Stimulated activated CD8-positive, alpha-beta memory T cell treated with anti-CD3 and anti-CD28 coated beads, Interleukin-15, amount 100 ng/mL, for 24 hours (primary cell): ENCODE measurements around the gene SPAG9.
"Not testable (repeated sequence)": the region's sequence is repeated elsewhere in the genome, so short reads cannot be mapped to it uniquely, and the experiment has no call there.

ENCODE experiments used
- DNase-seq: peaks from one replicate; pipeline ENCODE4 v3.0.0-alpha.2; 2020; ENCODE audit warnings: low read depth

The SPAG9 gene

DNA sequence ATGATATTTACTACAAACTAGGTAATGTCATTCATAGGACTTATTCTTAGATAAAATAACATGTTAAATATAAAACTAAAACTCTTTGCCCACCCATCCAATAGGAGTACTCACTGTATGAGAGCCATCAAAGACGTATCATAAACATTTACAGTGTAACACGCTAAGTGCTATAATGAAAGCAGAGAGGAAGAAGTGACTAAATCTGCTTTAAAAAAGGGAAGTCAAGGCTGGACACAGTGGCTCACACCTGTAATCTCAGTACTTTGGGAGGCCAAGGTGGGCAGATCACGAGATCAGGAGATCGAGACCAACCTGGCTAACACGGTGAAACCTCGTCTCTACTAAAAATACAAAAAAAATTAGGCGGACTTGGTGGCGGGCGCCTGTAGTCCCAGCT, 32.4 kb downstream of the SPAG9 start:
- DNase-seq = no peak

DNA sequence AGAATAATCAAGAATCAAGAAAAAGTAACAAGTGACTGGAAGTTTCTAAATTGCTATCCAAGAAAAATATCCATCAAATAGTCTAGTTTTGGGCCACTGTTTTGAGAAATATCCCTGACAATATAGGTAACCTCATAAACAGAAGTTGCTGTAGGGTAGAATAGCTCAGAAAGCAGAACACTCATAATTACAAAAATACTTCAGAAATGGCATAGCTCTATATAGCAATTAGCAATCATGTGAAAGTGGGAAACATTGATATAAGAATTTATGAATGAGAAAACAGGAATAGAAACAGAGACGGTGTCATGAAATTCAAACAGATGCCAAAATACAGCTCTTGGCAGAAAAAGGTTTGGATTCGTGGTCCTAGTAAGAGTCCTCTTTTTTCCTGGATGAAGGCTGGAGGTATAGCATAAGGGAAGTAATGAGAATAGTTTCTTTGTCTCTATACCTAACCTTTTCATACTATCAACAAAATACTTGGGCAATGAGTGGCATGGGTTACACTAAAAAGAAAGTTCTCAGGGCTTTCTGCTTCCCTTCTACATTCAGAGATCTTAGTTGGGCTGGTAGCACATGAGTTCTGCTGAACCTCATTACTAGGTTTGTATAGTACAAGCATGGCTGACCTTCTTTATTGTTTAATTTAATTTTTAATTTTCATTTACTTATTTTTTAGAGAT, 33.5 kb downstream of the SPAG9 start:
- no peak for DNase-seq

DNA sequence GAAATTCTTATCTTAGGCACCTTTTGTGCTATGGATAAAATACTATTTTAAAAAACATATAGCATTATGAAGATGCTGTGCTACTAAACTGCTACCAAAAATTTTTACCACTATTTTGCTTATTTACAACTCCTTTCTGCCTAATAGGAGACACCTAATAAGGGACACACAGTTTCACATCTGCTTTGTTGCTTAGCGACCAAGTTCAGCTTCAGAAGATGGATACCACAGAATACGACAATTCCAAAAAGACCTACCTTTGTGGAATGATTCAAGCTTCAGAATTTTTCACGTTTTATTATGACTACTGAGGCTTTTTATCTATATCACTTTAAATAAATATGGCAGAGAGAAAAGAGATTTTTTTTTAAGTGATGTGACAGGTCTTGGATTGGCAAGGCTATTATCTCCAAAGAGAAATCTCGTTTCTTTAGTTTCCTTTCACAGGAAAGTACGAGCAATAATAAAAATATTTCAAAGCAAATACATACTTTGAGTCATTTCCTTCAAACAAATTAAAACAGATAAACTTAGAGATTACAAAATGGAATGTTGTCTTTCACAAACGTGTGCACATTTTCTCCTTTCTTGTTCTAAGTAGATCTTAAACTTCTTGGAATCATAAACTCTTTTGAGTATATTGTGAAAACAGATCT, 35.4 kb downstream of the SPAG9 start:
- no peak for DNase-seq

DNA sequence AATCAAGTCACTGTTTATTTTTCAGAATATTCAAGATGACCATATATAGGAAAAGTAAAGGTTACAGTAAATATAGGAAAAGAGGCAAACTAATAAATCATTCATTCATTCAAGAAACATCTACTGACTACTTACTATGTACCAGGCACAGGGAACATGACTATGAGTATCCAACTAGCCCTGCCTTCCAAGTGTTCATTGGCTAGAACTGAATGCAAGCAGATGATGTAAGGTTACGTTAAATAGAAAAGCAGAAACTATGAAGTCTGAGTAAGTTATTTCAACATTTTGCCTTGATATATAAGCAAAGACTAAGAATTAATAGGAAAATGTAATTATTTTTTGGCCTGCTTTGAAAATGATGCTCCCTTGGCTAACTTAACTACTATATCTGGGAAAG, 36.7 kb downstream of the SPAG9 start:
- DNase-seq = no peak

DNA sequence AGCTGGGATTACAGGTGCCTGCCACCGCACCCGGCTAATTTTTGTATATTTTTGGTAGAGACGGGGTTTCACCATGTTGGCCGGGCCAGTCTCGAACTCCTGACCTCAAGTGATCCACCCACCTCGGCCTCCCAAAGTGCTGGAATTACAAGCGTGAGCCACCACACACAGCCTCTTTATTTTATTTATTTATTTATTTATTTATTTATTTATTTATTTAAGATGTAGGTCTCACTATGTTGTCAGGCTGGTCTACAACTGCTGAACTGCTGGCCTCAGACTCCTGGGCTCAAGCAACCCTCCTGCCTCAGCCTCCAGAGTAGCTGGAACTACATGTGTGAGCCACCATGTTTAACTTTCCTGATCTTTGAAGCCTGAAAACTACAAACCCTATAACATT, 37.3 kb downstream of the SPAG9 start:
- not testable (repeated sequence) for DNase-seq

DNA sequence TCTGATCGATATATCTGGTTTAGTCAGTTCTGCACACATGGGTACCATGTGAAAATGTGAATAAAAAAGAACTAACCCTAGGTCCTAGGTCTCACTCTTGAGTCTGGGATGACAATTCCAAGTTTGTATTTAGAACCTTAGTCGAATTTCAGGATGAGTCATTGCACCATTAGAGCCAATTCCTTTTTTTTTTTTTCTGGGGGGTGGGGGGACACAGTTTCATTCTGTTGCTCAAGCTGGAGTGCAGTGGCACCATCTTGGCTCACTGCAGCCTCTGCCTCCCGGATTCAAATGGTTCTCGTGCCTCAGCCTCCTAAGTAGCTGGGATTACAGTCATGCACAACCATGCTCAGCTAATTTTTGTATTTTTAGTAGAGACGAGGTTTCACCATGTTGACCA, 41.6 kb downstream of the SPAG9 start:
- DNase-seq = no peak

DNA sequence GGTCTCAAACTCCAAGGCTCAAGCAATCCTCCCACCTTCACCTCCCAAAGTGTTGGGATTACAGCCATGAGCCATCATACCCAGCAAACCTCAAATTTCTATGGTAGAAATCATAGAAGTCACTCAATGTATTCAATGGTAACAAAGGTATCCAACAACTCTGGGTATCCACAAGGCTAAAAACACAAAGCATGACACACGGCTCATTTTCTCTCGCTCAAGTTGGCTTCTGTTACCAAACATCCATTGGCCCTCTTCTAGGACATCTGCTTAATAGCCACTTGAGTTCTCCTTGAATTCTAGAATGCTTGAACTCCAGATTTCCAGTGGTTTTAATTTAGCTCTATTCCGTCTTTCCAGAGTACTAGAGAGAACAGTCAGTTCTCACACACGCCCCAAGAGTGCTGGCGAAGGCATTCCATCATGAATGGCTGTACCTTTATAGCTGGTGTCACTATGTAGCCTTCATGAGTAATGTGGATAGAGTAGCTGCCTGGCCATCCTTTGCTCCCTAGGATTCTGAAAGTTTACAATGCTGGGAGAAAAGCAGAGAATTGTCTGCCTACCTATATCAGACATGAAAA, 42.6 kb downstream of the SPAG9 start:
- DNase-seq = no peak

DNA sequence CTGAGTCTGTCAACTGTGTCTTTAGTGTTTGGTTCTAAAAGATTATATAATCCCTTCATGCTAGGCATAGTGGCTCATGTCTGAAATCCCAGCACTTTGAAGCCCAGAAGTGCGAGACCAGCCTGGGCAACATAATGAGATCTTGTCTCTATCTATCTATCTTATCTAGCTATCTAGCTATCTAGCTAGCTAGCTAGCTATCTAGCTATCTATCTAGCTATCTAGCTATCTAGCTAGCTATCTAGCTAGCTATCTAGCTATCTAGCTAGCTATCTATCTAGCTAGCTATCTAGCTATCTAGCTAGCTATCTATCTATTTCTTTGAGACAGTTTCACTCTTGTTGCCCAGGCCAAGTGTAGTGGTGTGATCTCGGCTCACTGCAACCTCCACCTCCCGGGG, 43.8 kb downstream of the SPAG9 start:
- no peak for DNase-seq

DNA sequence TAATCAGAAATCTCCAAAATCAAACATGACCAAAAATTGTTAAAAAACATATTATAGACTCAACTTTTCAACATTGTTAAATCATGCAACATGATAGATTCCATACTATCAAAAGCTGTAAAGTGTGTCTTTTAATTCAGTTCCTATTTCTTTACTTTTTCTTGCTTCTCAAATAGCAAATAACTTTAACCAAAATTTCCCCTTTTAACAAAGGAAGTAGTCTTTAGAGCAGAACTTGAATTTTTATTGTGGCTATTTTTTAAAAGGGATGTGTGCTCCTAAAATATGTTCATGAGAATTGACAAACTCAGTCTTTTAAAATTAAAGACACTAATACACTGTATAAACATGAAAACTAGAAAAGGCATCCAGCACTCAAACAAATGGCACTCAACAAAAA, 49.1 kb downstream of the SPAG9 start:
- DNase-seq = no peak

DNA sequence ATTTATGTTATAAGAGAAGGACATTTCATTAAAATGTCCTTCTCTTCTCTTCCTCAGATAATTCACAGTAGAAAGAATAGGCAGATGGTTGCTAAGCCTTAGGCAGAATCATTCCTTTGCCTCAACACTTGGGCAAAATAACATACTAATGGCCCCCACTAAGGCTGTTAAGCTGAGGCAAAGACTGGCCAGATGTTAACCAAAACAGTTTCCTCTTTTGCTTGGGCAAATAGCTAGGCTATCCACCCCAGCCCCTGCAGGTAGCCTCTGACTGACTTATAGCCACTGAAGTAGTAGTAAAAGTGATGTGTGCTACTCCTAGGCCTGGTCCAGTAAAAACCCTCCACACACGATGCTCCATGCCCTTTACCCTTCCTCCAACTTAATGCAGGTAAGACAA, 55.2 kb downstream of the SPAG9 start:
- DNase-seq = no peak

DNA sequence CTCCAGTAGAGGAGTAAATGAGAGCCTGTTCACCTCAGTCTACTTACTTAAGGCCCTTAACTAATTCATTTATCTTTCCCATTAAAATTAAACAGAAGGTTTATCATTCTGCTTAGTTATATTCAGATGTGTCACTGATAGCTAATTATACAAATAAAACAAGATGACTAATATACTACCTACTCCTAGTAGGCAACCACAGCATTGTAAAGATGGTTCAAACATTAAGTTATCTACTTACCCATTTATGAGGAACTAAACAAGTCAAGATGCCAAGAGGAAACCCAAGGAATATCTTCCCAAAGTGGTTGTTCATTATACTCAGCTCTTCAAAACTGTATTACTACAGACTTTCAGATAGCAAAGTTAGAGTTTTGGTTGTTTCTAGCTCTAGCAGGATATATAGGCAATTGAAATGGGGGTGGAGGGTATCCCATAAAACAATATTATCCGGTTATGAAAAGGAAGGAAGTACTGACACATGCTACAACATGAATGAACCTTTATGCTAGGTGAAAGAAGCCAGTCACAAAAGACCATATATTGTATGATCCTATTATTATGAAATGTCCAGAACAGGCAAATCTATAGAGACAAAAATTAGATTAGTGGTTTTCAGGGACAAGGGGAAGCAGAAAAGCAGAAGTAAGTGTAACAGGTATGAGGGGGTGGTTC, 56.5 kb downstream of the SPAG9 start:
- no peak for DNase-seq

DNA sequence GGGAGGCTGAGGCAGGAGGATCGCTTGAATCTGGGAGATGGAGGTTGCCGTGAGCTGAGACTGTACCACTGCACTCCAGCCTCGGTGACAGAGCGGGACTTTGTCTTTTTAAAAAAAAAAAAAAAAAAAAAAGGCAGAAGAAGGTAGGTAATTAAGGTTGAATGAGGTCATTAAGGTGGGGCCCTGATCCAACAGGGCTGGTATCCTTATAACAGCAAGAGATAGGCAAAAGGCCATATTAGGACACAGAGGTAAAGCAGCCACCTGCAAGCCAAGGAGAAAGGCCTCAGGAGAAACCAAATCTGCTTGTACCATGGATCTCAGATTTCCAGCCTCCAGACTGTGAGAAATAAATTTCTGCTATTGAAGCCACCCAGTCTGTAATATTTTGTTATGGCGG, 60.3 kb downstream of the SPAG9 start:
- no peak for DNase-seq

DNA sequence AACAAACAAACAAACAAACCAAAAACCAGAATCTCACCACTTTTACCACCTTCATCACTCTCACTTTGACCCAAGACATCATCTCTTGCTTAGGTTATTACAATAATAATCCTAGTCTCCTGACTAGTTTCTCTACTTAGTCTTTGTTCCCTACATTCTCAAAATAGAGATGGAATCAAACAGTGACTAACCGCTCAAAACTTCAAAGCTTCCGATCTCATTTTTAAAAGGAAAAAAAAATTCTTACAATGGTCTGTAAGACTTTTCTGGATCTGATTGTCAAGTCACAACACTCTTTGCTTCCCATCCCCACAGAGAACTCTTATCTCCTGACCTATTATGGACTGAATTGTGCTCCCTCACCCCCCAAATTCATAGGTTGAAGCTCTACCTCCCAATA, 60.9 kb downstream of the SPAG9 start:
- no peak for DNase-seq

DNA sequence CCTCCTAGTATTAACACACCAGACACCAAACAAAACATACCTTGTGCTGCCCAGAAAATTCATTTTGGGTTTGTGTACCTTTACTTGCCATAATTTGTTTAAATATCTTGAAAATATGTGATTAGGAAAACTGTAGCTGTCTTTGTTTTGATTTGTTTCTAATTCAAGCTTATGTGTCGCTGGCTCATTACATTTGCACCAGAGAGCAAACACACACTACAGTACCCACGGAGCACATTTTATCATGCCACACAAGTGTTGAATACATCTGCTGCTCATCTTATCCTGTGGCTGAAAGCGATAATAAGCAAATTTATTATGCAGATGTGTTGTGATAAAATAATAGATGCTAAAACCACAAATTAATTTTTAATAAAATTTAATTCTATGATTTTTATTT, 63.1 kb downstream of the SPAG9 start:
- DNase-seq = no peak

DNA sequence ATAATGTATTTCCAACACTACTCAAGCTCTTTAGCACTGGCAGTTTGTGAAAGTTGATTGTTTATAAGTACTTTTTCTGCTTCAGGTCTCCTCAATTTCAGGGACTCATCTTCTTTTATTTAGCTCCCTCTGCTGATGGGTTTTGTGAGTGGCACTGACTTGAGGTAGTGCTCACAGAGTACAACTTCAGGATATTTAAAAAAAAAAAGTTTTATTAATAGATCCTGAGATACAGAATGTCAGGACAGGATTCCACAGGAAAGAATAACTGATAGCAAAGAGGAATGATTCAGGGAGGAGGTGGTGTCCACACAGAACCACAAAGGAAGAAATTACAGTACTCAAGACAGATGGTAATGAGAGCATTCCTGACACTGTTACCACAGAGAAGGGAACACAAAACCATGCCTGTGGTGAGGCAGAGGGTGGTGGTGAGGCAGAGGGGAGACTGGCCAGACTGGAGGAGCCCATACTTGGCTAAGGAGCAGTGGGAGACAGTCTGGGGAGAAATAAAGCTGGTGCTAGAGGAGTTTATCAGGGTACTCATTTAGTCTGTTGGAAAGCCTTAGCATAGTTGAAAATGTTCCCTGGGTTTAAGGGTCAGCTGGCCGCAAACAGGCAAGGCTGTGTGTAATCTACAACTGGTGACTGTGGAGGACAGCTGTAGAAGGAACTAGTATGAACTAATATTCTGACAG, 63.7 kb downstream of the SPAG9 start:
- no peak for DNase-seq

DNA sequence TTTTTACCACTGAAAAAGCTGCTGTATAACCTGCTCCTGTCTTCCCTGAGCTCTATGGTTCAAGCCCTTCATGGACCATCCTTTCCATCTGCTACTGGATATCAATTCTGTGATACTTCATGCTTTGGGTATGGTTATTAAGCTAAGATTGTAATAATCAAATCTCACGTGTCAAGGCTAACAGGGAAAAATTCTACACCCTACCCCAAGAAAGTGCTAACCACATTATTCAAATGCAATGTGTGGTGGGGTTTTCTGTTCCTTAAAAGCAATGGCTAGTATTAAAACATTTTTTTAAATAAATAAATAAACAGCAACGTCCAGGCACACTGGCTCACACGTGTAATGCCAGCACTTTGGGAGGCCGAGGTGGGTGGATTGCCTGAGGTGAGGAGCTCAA, 65.9 kb downstream of the SPAG9 start:
- DNase-seq = no peak

DNA sequence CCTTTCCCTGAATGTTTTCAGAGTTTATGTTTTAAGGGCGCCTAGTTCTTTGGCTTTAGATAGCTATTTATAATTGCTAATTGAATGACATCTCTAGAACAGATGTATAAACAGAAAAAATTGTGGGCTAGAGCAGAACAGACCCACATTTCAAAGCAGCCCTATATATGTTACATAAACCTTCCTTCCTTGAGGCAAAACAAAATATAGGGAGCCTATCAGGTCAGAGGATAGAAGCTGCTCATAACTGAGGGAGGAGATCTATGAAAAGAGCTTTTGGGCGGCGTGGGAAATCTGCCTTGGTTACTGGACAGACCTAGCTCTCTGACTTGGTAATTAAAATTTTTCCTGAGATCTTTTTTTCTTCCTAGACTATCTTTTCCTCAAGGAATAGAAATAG, 68.4 kb downstream of the SPAG9 start:
- no peak for DNase-seq

DNA sequence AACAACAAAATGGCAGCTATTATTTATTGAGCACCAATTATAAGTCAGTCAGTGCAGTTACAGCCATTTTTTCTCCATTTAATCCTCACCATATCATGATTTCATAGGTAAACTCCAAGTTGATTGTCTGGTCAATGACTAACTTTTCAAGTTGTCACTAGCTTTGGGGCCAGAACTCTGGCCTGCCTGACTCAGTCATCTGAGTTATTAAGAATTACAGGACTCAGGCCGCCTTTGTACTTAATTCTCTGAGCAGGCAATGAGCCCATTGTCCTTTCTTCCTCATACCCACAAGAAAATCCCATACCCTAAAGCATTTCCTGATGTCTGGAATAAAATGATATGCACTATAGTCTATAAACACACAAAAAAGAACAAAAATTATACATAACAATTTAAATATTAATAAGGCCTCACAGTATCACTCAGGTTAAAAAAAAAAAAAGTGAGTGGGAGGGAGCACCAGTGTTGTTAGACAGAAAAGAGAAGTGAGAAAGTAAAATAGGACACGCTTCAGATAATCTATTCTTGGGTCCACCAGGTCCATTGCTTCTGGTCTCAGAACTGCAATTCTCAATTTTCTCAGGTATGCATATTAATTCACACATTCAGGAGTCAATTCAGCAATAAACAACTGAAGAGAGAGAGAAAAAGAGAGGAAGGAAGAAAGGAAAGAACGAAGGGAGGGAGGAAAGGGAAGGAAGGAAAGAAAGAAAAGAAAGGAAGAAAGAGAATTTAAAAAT, 70.2 kb downstream of the SPAG9 start:
- DNase-seq = no peak

DNA sequence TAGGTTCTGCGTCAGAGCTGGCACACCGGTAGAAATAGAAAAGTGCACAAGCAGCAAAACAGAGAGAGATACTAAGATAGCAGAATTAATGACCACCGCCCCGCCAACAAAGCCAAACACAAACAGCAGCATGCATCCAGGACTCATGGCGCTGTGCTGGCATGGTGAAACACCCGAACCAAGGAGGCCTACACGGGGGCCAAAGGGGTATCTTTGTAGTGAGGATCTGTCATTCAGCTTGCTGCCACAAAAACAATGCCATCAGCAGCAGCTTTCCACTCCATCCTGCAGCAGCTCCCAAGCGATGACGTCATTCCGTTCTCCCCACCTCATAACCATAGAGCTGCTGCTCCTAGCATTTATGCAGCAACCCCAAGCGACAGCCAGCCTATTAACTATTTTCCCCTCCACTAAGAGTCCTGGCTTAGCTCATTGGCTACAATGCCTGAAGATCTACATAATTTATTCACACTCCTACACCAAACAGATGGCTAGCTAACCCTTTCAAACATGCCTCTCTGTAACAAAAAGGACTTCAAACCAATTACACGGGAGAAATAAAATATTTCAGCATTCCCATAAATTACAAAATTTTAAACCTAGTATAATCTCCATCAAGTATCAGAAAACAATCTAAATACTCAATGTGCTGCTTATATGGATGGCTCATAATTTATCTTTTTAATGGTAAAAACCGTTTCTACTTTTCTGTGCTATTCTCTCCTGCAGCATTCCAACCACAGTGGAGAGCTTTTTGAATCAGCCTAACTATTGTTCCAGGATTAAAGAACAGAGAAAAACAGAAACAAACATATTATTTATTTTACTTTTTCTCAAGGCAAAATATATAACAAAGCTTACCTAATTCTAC, 73.9 kb downstream of the SPAG9 start:
- no peak for DNase-seq

DNA sequence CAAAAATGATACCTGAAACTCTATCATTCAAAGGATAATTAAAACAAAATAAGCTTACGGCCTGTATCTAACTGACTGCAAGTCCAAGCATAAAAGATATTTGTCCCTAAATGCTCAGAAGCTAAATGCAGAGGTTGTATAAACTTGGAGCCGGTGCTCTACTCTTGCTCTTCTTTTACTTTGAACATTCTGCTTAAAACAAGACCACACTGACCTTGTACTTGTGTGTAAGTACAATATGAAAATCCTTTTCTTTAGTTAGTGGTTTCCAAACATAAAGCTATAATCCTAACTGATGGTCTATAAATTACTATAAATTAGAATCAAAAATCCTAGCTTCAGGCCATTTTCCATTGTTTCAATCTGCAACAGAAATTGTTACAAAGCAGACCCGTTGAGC, 74.6 kb downstream of the SPAG9 start:
- DNase-seq = no peak

DNA sequence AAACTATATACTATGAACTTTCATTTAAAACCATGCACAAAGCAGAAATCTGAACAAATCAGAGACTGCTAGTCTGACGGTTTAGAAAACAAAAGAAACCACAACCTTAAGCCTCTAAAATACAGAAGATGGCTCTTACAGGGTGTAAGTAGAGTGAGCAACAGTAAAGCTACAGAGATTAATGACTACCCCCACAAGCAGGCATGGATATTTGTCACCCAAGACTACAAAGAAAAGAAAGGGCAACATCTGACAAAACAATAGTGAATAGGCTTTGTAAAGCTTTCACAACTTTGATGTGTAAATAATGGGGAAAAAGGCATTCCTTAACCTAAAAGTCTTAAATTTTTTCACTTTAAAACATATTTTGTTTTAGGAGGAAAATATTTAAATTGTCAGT, 75.0 kb downstream of the SPAG9 start:
- DNase-seq = no peak
